Measurements from ENCODE around the gene PCNX2.

- TF ChIP-seq CTCF (IDR thresholded peaks at IDR 0.05): no peak
- TF ChIP-seq PRDM15 (CRISPR knock-in tag; IDR thresholded peaks at IDR 0.05): no peak
- no peak for TF ChIP-seq TCF7 (CRISPR knock-in tag; IDR thresholded peaks at IDR 0.05; ENCODE audit: low read depth)
Observed at GRCh38 chr1:233111731-233112130, 183.8 kb downstream of the PCNX2 start.

Measured in WTC11 (cell line).